H9 (cell line): ENCODE results near the gene RINT1. TPM values are rescaled to one million over a fixed set of nuclear protein-coding genes. Genes with fewer than 3 reads are reported as not detected.

Experiments used
- DNase-seq: peaks from one replicate; pipeline ENCODE4 v3.0.0-alpha.2; 2017
- H2AFZ ChIP-seq: one replicate; pipeline ENCODE4 v1.6.1; 2013; ENCODE audit warnings: mild to moderate bottlenecking, low read length, control low read depth, moderate library complexity
- H2AK5ac ChIP-seq: 2 replicates; pipeline ENCODE4 v1.6.1; 2013; ENCODE audit warnings: low read length, control low read depth, mixed read lengths; ENCODE audit not compliant: insufficient read length
- H2BK120ac ChIP-seq: one replicate; pipeline ENCODE4 v1.6.1; 2013; ENCODE audit warnings: low read depth, mild to moderate bottlenecking, low read length, control low read depth, inconsistent platforms; ENCODE audit not compliant: poor library complexity, severe bottlenecking
- H2BK12ac ChIP-seq: 2 replicates; pipeline ENCODE4 v1.6.1; 2013; ENCODE audit warnings: low read length, control low read depth, mixed read lengths, low read depth; ENCODE audit not compliant: insufficient read length
- H2BK15ac ChIP-seq: 2 replicates; pipeline ENCODE4 v1.6.1; 2013; ENCODE audit warnings: low read depth, low read length, control low read depth
- H2BK20ac ChIP-seq: one replicate; pipeline ENCODE4 v1.6.1; 2013; ENCODE audit warnings: low read depth, mild to moderate bottlenecking, low read length, control low read depth, inconsistent platforms; ENCODE audit not compliant: poor library complexity, severe bottlenecking
- H2BK5ac ChIP-seq: 2 replicates; pipeline ENCODE4 v1.6.1; 2013; ENCODE audit warnings: low read length, control low read depth, mixed read lengths; ENCODE audit not compliant: insufficient read length
- H3K14ac ChIP-seq: 2 replicates; pipeline ENCODE4 v1.6.1; 2013; ENCODE audit warnings: low read length, control low read depth; ENCODE audit not compliant: insufficient read depth
- H3K18ac ChIP-seq: 2 replicates; pipeline ENCODE4 v1.6.1; 2013; ENCODE audit warnings: low read depth, mild to moderate bottlenecking, mixed read lengths, low read length, control low read depth; ENCODE audit not compliant: insufficient read length
- H3K23ac ChIP-seq: 2 replicates; pipeline ENCODE4 v1.6.1; 2013; ENCODE audit warnings: low read length, control low read depth, mixed read lengths, low read depth; ENCODE audit not compliant: insufficient read length
- H3K23me2 ChIP-seq: 2 replicates; pipeline ENCODE4 v1.6.1; 2013; ENCODE audit warnings: low read depth, mild to moderate bottlenecking, mixed read lengths, low read length, control low read depth; ENCODE audit not compliant: insufficient read length, poor library complexity, severe bottlenecking
- H3K27ac ChIP-seq: 2 replicates; pipeline ENCODE4 v1.5.1; 2013; ENCODE audit warnings: low read length, control low read depth, mixed read lengths, low read depth; ENCODE audit not compliant: insufficient read length
- H3K27me3 ChIP-seq: 2 replicates; pipeline ENCODE4 v1.6.1; 2013; ENCODE audit warnings: low read length, control low read depth, inconsistent platforms; ENCODE audit not compliant: insufficient read depth
- H3K4ac ChIP-seq: 2 replicates; pipeline ENCODE4 v1.6.1; 2013; ENCODE audit warnings: low read depth, mild to moderate bottlenecking, control low read depth, inconsistent platforms, low read length, moderate library complexity
- H3K4me1 ChIP-seq: 2 replicates; pipeline ENCODE4 v1.6.1; 2013; ENCODE audit warnings: low read length, control low read depth, inconsistent platforms; ENCODE audit not compliant: insufficient read depth
- H3K4me2 ChIP-seq: 2 replicates; pipeline ENCODE4 v1.6.1; 2013; ENCODE audit warnings: low read length, control low read depth, mixed read lengths; ENCODE audit not compliant: insufficient read length, insufficient read depth
- H3K56ac ChIP-seq: 2 replicates; pipeline ENCODE4 v1.6.1; 2013; ENCODE audit warnings: low read depth, mild to moderate bottlenecking, mixed read lengths, low read length, control low read depth; ENCODE audit not compliant: insufficient read length
- H3K79me1 ChIP-seq: 2 replicates; pipeline ENCODE4 v1.6.1; 2013; ENCODE audit warnings: low read depth, mild to moderate bottlenecking, moderate library complexity, low read length, control low read depth, inconsistent platforms; ENCODE audit not compliant: insufficient read depth, poor library complexity, severe bottlenecking
- H3K79me2 ChIP-seq: 2 replicates; pipeline ENCODE4 v1.6.1; 2013; ENCODE audit warnings: low read length, control low read depth, inconsistent platforms; ENCODE audit not compliant: insufficient read depth
- H3K9ac ChIP-seq: 2 replicates; pipeline ENCODE4 v1.6.1; 2013; ENCODE audit warnings: low read length, control low read depth, mixed read lengths; ENCODE audit not compliant: insufficient read length; ENCODE audit errors: extremely low read depth
- H3K9me3 ChIP-seq: one replicate; pipeline ENCODE4 v1.6.1; 2013; ENCODE audit warnings: low read depth, low read length, inconsistent platforms; ENCODE audit not compliant: control insufficient read depth
- H3T11ph ChIP-seq: one replicate; pipeline ENCODE4 v1.6.1; 2013; ENCODE audit warnings: mild to moderate bottlenecking, low read length, control low read depth, inconsistent platforms
- H4K20me1 ChIP-seq: one replicate; pipeline ENCODE4 v1.6.1; 2013; ENCODE audit not compliant: control insufficient read depth, insufficient read length, insufficient read depth
- H4K5ac ChIP-seq: 2 replicates; pipeline ENCODE4 v1.6.1; 2013; ENCODE audit warnings: low read depth, mild to moderate bottlenecking, mixed read lengths, low read length, control low read depth; ENCODE audit not compliant: insufficient read length
- H4K8ac ChIP-seq: replicated peaks from 2 replicates; pipeline ENCODE4 v1.6.1; 2013; ENCODE audit warnings: low read length, control low read depth, mixed read lengths, low read depth; ENCODE audit not compliant: insufficient read length
- H4K91ac ChIP-seq: 2 replicates; pipeline ENCODE4 v1.6.1; 2013; ENCODE audit warnings: low read depth, mild to moderate bottlenecking, moderate library complexity, mixed read lengths, low read length, control low read depth; ENCODE audit not compliant: insufficient read length
- H3K27ac Mint-ChIP-seq, 3 experiments: 2 replicates in 2 of 3; 3 replicates in 1 of 3; pipeline ENCODE4 v1.8.0; 2020 to 2021; ENCODE audit warnings: mixed read lengths in 3 of 3, mild to moderate bottlenecking in 1 of 3, moderate library complexity in 1 of 3
- H3K27me3 Mint-ChIP-seq: 2 replicates; pipeline ENCODE4 v1.8.0; 2021; ENCODE audit warnings: low read depth, mild to moderate bottlenecking, moderate library complexity, mixed read lengths
- H3K36me3 Mint-ChIP-seq, 3 experiments: 2 replicates in 2 of 3; 3 replicates in 1 of 3; pipeline ENCODE4 v1.8.0; 2020 to 2021; ENCODE audit warnings: low read depth in 3 of 3, mixed read lengths in 3 of 3; ENCODE audit not compliant: insufficient read depth in 1 of 3
- H3K4me1 Mint-ChIP-seq, 2 experiments: 2 replicates each; pipeline ENCODE4 v1.8.0; 2020; ENCODE audit warnings: mixed read lengths in 2 of 2
- H3K4me3 Mint-ChIP-seq, 2 experiments: 2 replicates in 1 of 2; 3 replicates in 1 of 2; pipeline ENCODE4 v1.8.0; 2020 to 2021; ENCODE audit warnings: mild to moderate bottlenecking in 2 of 2, mixed read lengths in 2 of 2, moderate library complexity in 1 of 2
- H3K9me3 Mint-ChIP-seq, 2 experiments: 2 replicates in 1 of 2; 3 replicates in 1 of 2; pipeline ENCODE4 v1.8.0; 2020; ENCODE audit warnings: mild to moderate bottlenecking in 2 of 2, mixed read lengths in 2 of 2, moderate library complexity in 1 of 2
- WGBS: extraction: QIAGEN DNeasy Blood & Tissue Kit; methylation state at CpG from one replicate; pipeline ENCODE4 v1.1.7; 2013; ENCODE audit warnings: missing lambda C conversion rate, low lambda C conversion rate, mixed read lengths; ENCODE audit not compliant: insufficient read length; ENCODE audit errors: extremely low coverage; 5-methylcytosine and 5-hydroxymethylcytosine counted together
- total RNA-seq: library from RNA; stranded (reverse); gene quantifications from 2 replicates; pipeline ENCODE4 v1.2.1, GENCODE V29; 2021
- TF ChIP-seq, protein P1 (sequence below): fragments of 200-600 bp; sonication (generic); conservative IDR thresholded peaks from 3 replicates; pipeline ENCODE4 v1.8.0; 2021; ENCODE audit warnings: antibody characterized with exemption, mild to moderate bottlenecking

RINT1 gene
- total RNA-seq, 1 experiment from 2014 or later: 21.5 TPM

GRCh38 chr7:105589356-105590077 lies 57.5 kb downstream of the RINT1 start:
- Histone ChIP-seq H3K9me3 (no peaks in the 10 kb centered on the region), H2BK12ac (no peak overlapping the region), H2BK20ac (no peak overlapping the region), H2AFZ (no peak overlapping the region), H4K5ac (no peak overlapping the region), H3K4me2 (no peak overlapping the region), H3K79me2 (no peaks in the 10 kb centered on the region), H2BK15ac (no peak overlapping the region), H3K4ac (no peak overlapping the region), H4K8ac (no peak overlapping the region), H3K18ac (no peak overlapping the region), H3K23ac (no peak overlapping the region), H3K23me2 (no peaks in the 10 kb centered on the region), H2BK5ac (no peak overlapping the region), H3K79me1 (no peaks in the 10 kb centered on the region), H3T11ph (no peak overlapping the region), H3K14ac (no peak overlapping the region), H4K20me1 (no peaks in the 10 kb centered on the region), H3K56ac (no peak overlapping the region), H3K27me3 (no peaks in the 10 kb centered on the region), H3K27ac (no peak overlapping the region), H3K4me1 (no peaks in the 10 kb centered on the region), H2BK120ac (no peak overlapping the region), H2AK5ac (no peak overlapping the region), H3K9ac (no peak overlapping the region), H4K91ac (no peak overlapping the region)
- Mint-ChIP-seq H3K36me3 (peaks cover 2 to 5% (median 3%) of the 10 kb centered on the region in 3 experiments), H3K27ac (no peak overlapping the region), H3K27me3 (no peaks in the 10 kb centered on the region), H3K4me1 (peaks cover 6 to 8% of the 10 kb centered on the region in 2 experiments), H3K4me3 (no peak overlapping the region), H3K9me3 (peaks cover 2 to 4% of the 10 kb centered on the region in 2 experiments)
- WGBS: no CpG with 5 or more reads among the region's 6 CpGs
- TF ChIP-seq, protein P1, sequence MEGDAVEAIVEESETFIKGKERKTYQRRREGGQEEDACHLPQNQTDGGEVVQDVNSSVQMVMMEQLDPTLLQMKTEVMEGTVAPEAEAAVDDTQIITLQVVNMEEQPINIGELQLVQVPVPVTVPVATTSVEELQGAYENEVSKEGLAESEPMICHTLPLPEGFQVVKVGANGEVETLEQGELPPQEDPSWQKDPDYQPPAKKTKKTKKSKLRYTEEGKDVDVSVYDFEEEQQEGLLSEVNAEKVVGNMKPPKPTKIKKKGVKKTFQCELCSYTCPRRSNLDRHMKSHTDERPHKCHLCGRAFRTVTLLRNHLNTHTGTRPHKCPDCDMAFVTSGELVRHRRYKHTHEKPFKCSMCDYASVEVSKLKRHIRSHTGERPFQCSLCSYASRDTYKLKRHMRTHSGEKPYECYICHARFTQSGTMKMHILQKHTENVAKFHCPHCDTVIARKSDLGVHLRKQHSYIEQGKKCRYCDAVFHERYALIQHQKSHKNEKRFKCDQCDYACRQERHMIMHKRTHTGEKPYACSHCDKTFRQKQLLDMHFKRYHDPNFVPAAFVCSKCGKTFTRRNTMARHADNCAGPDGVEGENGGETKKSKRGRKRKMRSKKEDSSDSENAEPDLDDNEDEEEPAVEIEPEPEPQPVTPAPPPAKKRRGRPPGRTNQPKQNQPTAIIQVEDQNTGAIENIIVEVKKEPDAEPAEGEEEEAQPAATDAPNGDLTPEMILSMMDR: peak; percentile 78
- peak; percentile 77 for DNase-seq
